DND-41 (cell line): ENCODE results near the gene HECTD4.
A peak's percentile ranks its signal among the peaks of the same experiment; 100 is the strongest.
"Not testable (repeated sequence)": the region's sequence is repeated elsewhere in the genome, so short reads cannot be mapped to it uniquely, and the experiment has no call there.

Source experiments
- ATAC-seq: fragments of 200-7000 bp; cut with Tn5 transposase; 3 replicates; pipeline ENCODE4 v1.9.1; 2021; ENCODE audit warnings: low read depth; ENCODE audit not compliant: insufficient read depth
- DNase-seq: peaks from one replicate; pipeline ENCODE4 v3.0.0-alpha.2; 2020
- H2AFZ ChIP-seq: 2 replicates; pipeline ENCODE4 v1.6.0; 2012; ENCODE audit warnings: low read depth, low read length
- H3K27ac ChIP-seq: 2 replicates; pipeline ENCODE4 v1.5.1; 2012; ENCODE audit warnings: low read length, inconsistent platforms
- H3K27me3 ChIP-seq: fragments of 200-600 bp; sonication (generic); 2 replicates; pipeline ENCODE4 v1.6.0; 2012; ENCODE audit warnings: low read length, mild to moderate bottlenecking, inconsistent platforms; ENCODE audit not compliant: insufficient read depth, poor library complexity
- H3K36me3 ChIP-seq: 2 replicates; pipeline ENCODE4 v1.5.1; 2012; ENCODE audit warnings: low read length, inconsistent platforms; ENCODE audit not compliant: insufficient read depth
- H3K4me1 ChIP-seq: 2 replicates; pipeline ENCODE4 v1.5.1; 2012; ENCODE audit warnings: mild to moderate bottlenecking, low read length; ENCODE audit not compliant: insufficient read depth
- H3K4me2 ChIP-seq: 2 replicates; pipeline ENCODE4 v1.6.0; 2012; ENCODE audit warnings: mild to moderate bottlenecking, moderate library complexity, low read length, inconsistent platforms; ENCODE audit not compliant: insufficient read depth
- H3K4me3 ChIP-seq, 2 experiments: fragments of 200-600 bp in 1 of 2; shearing (Covaris generic) in 1 of 2; 2 replicates each; pipeline ENCODE4 v1.5.1; 2012 to 2016; ENCODE audit warnings: inconsistent platforms in 2 of 2, low read length in 2 of 2, mild to moderate bottlenecking in 2 of 2, low read depth in 1 of 2, moderate library complexity in 1 of 2
- H3K79me2 ChIP-seq: 2 replicates; pipeline ENCODE4 v1.6.0; 2012; ENCODE audit warnings: low read length, inconsistent platforms; ENCODE audit not compliant: insufficient read depth
- H3K9ac ChIP-seq: 2 replicates; pipeline ENCODE4 v1.6.0; 2012; ENCODE audit warnings: low read depth, mild to moderate bottlenecking, inconsistent platforms, low read length, moderate library complexity
- H3K9me3 ChIP-seq: 2 replicates; pipeline ENCODE4 v1.5.1; 2012; ENCODE audit warnings: low read length, moderate library complexity, mild to moderate bottlenecking, inconsistent platforms; ENCODE audit not compliant: insufficient read depth, severe bottlenecking
- H4K20me1 ChIP-seq: 2 replicates; pipeline ENCODE4 v1.6.0; 2012; ENCODE audit warnings: low read length; ENCODE audit not compliant: insufficient read depth
- EZH2 ChIP-seq: IDR thresholded peaks from 3 replicates; pipeline ENCODE4 v1.6.1; 2012; ENCODE audit warnings: borderline replicate concordance, low read depth, mild to moderate bottlenecking, moderate library complexity, low read length, inconsistent platforms; ENCODE audit not compliant: severe bottlenecking
- TF ChIP-seq, protein P1 (sequence below): IDR thresholded peaks from 2 replicates; pipeline ENCODE4 v1.5.1; 2012; ENCODE audit warnings: borderline replicate concordance, low read length, moderate library complexity, mild to moderate bottlenecking; ENCODE audit not compliant: poor library complexity, severe bottlenecking; ENCODE audit errors: extremely low read depth

The HECTD4 gene

GRCh38 chr12:112261559-112261958 lies 120.7 kb downstream of the HECTD4 start:
- H3K4me1 ChIP-seq = no peaks in the 10 kb centered on the region
- H3K79me2 ChIP-seq = no peaks in the 10 kb centered on the region
- no peaks in the 10 kb centered on the region for H3K27me3 ChIP-seq
- H2AFZ ChIP-seq = no peak overlapping the region
- H4K20me1 ChIP-seq = no peaks in the 10 kb centered on the region
- no peak for ATAC-seq
- DNase-seq = no peak
- no peak overlapping the region for H3K27ac ChIP-seq
- no peak overlapping the region for H3K4me2 ChIP-seq
- no peak overlapping the region for H3K9ac ChIP-seq
- peaks cover 45% of the 10 kb centered on the region for H3K36me3 ChIP-seq
- no peak for TF ChIP-seq EZH2
- TF ChIP-seq, protein P1, sequence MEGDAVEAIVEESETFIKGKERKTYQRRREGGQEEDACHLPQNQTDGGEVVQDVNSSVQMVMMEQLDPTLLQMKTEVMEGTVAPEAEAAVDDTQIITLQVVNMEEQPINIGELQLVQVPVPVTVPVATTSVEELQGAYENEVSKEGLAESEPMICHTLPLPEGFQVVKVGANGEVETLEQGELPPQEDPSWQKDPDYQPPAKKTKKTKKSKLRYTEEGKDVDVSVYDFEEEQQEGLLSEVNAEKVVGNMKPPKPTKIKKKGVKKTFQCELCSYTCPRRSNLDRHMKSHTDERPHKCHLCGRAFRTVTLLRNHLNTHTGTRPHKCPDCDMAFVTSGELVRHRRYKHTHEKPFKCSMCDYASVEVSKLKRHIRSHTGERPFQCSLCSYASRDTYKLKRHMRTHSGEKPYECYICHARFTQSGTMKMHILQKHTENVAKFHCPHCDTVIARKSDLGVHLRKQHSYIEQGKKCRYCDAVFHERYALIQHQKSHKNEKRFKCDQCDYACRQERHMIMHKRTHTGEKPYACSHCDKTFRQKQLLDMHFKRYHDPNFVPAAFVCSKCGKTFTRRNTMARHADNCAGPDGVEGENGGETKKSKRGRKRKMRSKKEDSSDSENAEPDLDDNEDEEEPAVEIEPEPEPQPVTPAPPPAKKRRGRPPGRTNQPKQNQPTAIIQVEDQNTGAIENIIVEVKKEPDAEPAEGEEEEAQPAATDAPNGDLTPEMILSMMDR = peak; percentile 17
- no peaks in the 10 kb centered on the region for H3K9me3 ChIP-seq
- no peak overlapping the region for H3K4me3 ChIP-seq

- no peak overlapping the region for H2AFZ ChIP-seq
- DNase-seq (no peak), ATAC-seq (no peak)
- TF ChIP-seq, protein P1 = no peak
- no peak for TF ChIP-seq EZH2
- H3K27ac ChIP-seq = no peak overlapping the region
- H3K9ac ChIP-seq = no peak overlapping the region
- no peaks in the 10 kb centered on the region for H3K4me1 ChIP-seq
- H3K27me3 ChIP-seq = no peaks in the 10 kb centered on the region
- peaks cover 54% of the 10 kb centered on the region for H3K36me3 ChIP-seq
- H3K79me2 ChIP-seq = no peaks in the 10 kb centered on the region
- H3K4me3 ChIP-seq = no peak overlapping the region
- no peaks in the 10 kb centered on the region for H3K9me3 ChIP-seq
- H4K20me1 ChIP-seq = no peaks in the 10 kb centered on the region
- H3K4me2 ChIP-seq = no peak overlapping the region
Measured at GRCh38 chr12:112258926-112259325, 123.3 kb downstream of the HECTD4 start.

DNA sequence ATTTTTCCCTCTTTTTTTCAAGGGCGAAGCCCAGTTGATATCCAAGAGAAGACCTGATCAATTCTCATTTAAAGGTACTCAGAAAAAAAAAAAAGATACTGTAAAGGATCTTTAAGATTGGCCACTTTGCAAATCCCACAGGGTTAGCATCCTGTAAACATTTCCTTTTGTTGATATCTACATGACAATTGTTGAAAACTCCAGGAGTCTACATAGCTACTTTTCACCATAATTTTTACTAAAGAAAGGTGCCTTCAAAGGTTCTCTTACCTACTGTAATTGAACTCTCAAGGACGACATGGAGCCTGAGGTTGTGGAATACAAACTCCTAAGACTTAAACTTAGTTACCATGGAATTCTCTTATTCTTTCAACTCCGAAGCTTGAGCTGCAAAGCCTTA lies 125.5 kb downstream of the HECTD4 start:
- no peak overlapping the region for H3K4me3 ChIP-seq
- ATAC-seq (no peak), DNase-seq (no peak)
- no peaks in the 10 kb centered on the region for H4K20me1 ChIP-seq
- no peak overlapping the region for H3K9ac ChIP-seq
- TF ChIP-seq, protein P1 = no peak
- TF ChIP-seq EZH2 = no peak
- no peak overlapping the region for H3K4me2 ChIP-seq
- H3K79me2 ChIP-seq = no peaks in the 10 kb centered on the region
- no peaks in the 10 kb centered on the region for H3K4me1 ChIP-seq
- H3K9me3 ChIP-seq = no peaks in the 10 kb centered on the region
- no peak overlapping the region for H2AFZ ChIP-seq
- peaks cover 58% of the 10 kb centered on the region for H3K36me3 ChIP-seq
- H3K27me3 ChIP-seq = no peaks in the 10 kb centered on the region
- no peak overlapping the region for H3K27ac ChIP-seq

DNA sequence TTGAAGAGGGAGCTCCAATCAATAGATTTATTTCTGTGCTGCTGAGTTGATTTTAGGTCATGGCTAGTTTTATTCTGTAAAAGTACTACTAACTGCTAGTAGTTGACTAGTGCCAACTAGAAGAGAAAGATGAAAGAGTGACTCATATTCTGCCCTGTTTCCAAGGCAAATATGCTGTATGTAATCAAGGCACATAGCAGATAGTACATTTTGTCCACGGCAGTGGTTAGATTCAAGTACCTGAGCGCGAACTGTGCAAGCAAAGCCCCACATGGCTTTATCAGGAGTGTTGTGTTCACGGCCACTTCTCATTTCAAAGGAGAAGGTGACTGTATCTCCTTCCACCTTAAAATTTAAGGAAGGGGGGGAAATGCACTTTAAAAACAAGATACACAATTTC lies 130.0 kb downstream of the HECTD4 start:
- no peak overlapping the region for H3K27ac ChIP-seq
- H3K9ac ChIP-seq = no peak overlapping the region
- peaks cover 49% of the 10 kb centered on the region for H3K36me3 ChIP-seq
- DNase-seq (no peak), ATAC-seq (no peak)
- H3K79me2 ChIP-seq = no peaks in the 10 kb centered on the region
- H3K27me3 ChIP-seq = no peaks in the 10 kb centered on the region
- TF ChIP-seq, protein P1 = no peak
- no peak for TF ChIP-seq EZH2
- H2AFZ ChIP-seq = no peak overlapping the region
- no peaks in the 10 kb centered on the region for H3K4me1 ChIP-seq
- H3K4me2 ChIP-seq = no peak overlapping the region
- no peaks in the 10 kb centered on the region for H3K9me3 ChIP-seq
- H3K4me3 ChIP-seq = no peak overlapping the region
- H4K20me1 ChIP-seq = no peaks in the 10 kb centered on the region

DNA sequence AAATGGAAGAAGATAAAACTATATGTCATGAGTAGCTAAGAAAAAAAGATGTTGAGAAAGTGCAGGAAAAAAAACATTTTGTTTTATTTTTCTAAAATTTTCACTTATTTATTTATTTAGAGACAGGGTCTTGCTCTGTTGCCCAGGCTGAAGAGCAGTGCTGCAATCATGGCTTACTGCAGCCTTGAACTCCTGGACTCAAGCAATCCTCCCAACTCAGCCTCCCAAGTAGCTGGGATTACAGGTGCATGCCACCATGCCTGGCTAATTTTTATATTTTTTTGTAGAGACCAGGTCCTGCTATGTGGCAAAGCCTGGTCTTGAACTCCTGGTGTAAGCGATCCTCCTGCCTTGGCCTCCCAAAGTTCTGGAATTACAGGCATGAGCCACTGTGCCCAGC lies 137.3 kb downstream of the HECTD4 start:
- ATAC-seq = not testable (repeated sequence)

More for the DNA sequence above, 137.3 kb downstream of the HECTD4 start:
- DNase-seq, H3K4me3 ChIP-seq, H4K20me1 ChIP-seq, H3K9ac ChIP-seq, H3K27me3 ChIP-seq, H2AFZ ChIP-seq, H3K79me2 ChIP-seq, H3K4me1 ChIP-seq, H3K4me2 ChIP-seq, H3K27ac ChIP-seq, H3K9me3 ChIP-seq: not testable (repeated sequence)
- peaks cover 42% of the 10 kb centered on the region for H3K36me3 ChIP-seq
